T-cell (primary cell): ENCODE data around the gene MRGPRF. TPM values are rescaled to one million over a fixed set of nuclear protein-coding genes. Genes with fewer than 3 reads are reported as not detected.

Experiments
- ATAC-seq, 4 experiments: fragments of 200-7000 bp in 3 of 4; fragments of 150-1000 bp in 1 of 4; cut with Tn5 transposase; replicated peaks in 1 of 4; 1 replicate in 3 of 4; 2 replicates in 1 of 4; pipeline ENCODE4 v1.10.0; 2021; ENCODE audit warnings: moderate library complexity in 3 of 4, mild to moderate bottlenecking in 2 of 4, moderate number of reproducible peaks in 1 of 4
- CTCF ChIA-PET, 2 donors: fragments of 300-600 bp; sonication (Branson Sonifier 250); formaldehyde crosslinking; loops; one replicate each; lab custom pipeline; 2022; ENCODE audit warnings: antibody characterized with exemption in 2 of 2; lab: Charles Lee
- POLR2A ChIA-PET, 2 donors: fragments of 300-600 bp; sonication (Branson Sonifier 250); formaldehyde crosslinking; loops; one replicate each; lab custom pipeline; 2022; ENCODE audit warnings: antibody characterized with exemption in 2 of 2; lab: Charles Lee
- DNase-seq, 35 experiments: peaks; one replicate each; pipeline versions ENCODE4 v3.0.0 to v3.0.0-alpha.2; 2013 to 2023
- H3K27ac ChIP-seq: one replicate; pipeline ENCODE4 v1.5.1; 2013; ENCODE audit warnings: low read length
- H3K27me3 ChIP-seq, 2 experiments: replicated peaks in 1 of 2; 1 replicate in 1 of 2; 2 replicates in 1 of 2; pipeline versions ENCODE4 v1.6.1 to v1.7.0; 2013; ENCODE audit warnings: low read length in 1 of 2, mixed read lengths in 1 of 2; ENCODE audit not compliant: control insufficient read depth in 2 of 2, insufficient read depth in 2 of 2; ENCODE audit errors: extremely low read depth in 1 of 2
- H3K36me3 ChIP-seq, 2 donors: 1 replicate in 1 of 2; 2 replicates in 1 of 2; pipeline versions ENCODE4 v1.6.1 to v1.7.0; 2013; ENCODE audit warnings: low read length in 1 of 2; ENCODE audit not compliant: control insufficient read depth in 2 of 2, insufficient read depth in 1 of 2; ENCODE audit errors: extremely low read depth in 1 of 2
- H3K4me1 ChIP-seq, 2 experiments: 1 replicate in 1 of 2; 2 replicates in 1 of 2; pipeline versions ENCODE4 v1.6.1 to v1.7.0; 2013; ENCODE audit warnings: low read length in 2 of 2, mixed read lengths in 1 of 2; ENCODE audit not compliant: insufficient read depth in 2 of 2, control insufficient read depth in 1 of 2; ENCODE audit errors: extremely low read depth in 1 of 2
- H3K4me3 ChIP-seq, 2 donors: 1 replicate in 1 of 2; 2 replicates in 1 of 2; pipeline versions ENCODE4 v1.5.1 to v1.7.0; 2013; ENCODE audit warnings: mild to moderate bottlenecking in 2 of 2, low read length in 1 of 2, moderate library complexity in 1 of 2; ENCODE audit not compliant: control insufficient read depth in 1 of 2; ENCODE audit errors: extremely low read depth in 1 of 2
- H3K9me3 ChIP-seq: 2 replicates; pipeline ENCODE4 v1.7.0; 2013
- H3K27ac Mint-ChIP-seq, 2 donors: one replicate each; pipeline ENCODE4 v1.8.0; 2020 to 2021; ENCODE audit warnings: mild to moderate bottlenecking in 2 of 2, mixed read lengths in 2 of 2
- H3K27me3 Mint-ChIP-seq, 2 donors: one replicate each; pipeline ENCODE4 v1.8.0; 2021 to 2022; ENCODE audit warnings: mixed read lengths in 2 of 2
- H3K36me3 Mint-ChIP-seq: one replicate; pipeline ENCODE4 v1.8.0; 2021; ENCODE audit warnings: mixed read lengths
- H3K4me1 Mint-ChIP-seq, 3 donors: one replicate each; pipeline ENCODE4 v1.8.0; 2020 to 2022; ENCODE audit warnings: mixed read lengths in 3 of 3, mild to moderate bottlenecking in 1 of 3
- H3K4me3 Mint-ChIP-seq, 3 donors: one replicate each; pipeline ENCODE4 v1.8.0; 2020 to 2022; ENCODE audit warnings: mild to moderate bottlenecking in 3 of 3, mixed read lengths in 3 of 3, moderate library complexity in 3 of 3
- H3K9me3 Mint-ChIP-seq, 3 donors: one replicate each; pipeline ENCODE4 v1.8.0; 2020 to 2022; ENCODE audit warnings: mixed read lengths in 3 of 3
- WGBS: methylation state at CpG from one replicate; pipeline ENCODE4 v1.1.5; 2013; ENCODE audit warnings: missing lambda C conversion rate; ENCODE audit not compliant: insufficient coverage; 5-methylcytosine and 5-hydroxymethylcytosine counted together
- total RNA-seq, 35 experiments: library from RNA in 6 of 35; stranded (reverse) in 6 of 35; fragments of 120-200 nt in 1 of 35; gene quantifications; one replicate each; pipeline versions ENCODE4 v1.2.1 to v1.2.4 and lab custom pipeline; 2013 to 2026

Gene MRGPRF
- total RNA-seq, 5 donors from 2014 or later (not counting 1 experiment from before 2014, with no cell fraction given), result not detected

DNA sequence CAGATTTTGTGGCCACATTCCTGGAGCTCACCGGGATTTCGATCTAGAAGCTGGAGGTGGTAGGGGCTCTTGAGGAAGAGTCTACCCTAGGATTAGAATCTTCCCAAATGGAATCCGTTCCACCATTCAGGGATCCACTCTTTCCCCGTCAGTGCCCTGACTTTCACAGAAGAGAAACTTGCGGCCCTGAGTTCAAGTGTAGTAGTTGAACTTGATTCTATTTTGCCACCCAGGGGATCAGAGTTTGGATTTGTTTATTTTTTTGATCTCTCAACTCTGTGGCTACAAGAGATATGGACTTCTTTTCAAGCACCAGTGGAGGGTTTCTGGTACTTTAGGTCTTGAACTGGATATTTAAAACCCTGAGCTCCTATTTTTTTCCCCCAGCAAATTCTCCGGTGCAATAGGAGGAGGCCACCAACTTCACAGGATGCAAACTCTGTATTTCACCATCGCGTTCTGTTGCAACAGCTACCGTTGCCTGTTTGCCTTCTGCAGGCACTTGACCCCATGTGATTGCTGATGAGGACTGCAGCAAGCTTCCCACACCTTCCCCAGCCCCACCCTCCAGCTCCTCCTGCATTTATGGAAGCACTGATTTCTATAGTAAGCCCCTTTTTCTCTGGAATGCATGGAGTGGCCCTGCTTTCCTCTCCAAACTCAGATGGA is 14.8 kb upstream of the MRGPRF start:
- no peak for ATAC-seq
- Histone ChIP-seq H3K36me3 (no peaks in the 10 kb centered on the region), H3K9me3 (no peaks in the 10 kb centered on the region), H3K27me3 (peaks cover 0 to 7% of the 10 kb centered on the region in 2 experiments), H3K4me3 (no peak overlapping the region), H3K4me1 (no peaks in the 10 kb centered on the region), H3K27ac (no peak overlapping the region)
- DNase-seq, result no peak
- Mint-ChIP-seq H3K4me1 (no peaks in the 10 kb centered on the region), H3K4me3 (no peak overlapping the region), H3K27ac (no peak overlapping the region), H3K27me3 (peaks cover 0 to 4% of the 10 kb centered on the region in 2 donors), H3K36me3 (no peaks in the 10 kb centered on the region), H3K9me3 (no peaks in the 10 kb centered on the region)
- POLR2A ChIA-PET, result interaction anchor here in 1 of 2 donors (0.6 kb wide), 1 partner anchor 10 kb away, joined by 4 read pairs; no protein-coding TSS in a partner anchor
- CTCF ChIA-PET, result no interaction called here
- WGBS, result 75% methylated on average over 7 of the region's 9 CpGs

DNA sequence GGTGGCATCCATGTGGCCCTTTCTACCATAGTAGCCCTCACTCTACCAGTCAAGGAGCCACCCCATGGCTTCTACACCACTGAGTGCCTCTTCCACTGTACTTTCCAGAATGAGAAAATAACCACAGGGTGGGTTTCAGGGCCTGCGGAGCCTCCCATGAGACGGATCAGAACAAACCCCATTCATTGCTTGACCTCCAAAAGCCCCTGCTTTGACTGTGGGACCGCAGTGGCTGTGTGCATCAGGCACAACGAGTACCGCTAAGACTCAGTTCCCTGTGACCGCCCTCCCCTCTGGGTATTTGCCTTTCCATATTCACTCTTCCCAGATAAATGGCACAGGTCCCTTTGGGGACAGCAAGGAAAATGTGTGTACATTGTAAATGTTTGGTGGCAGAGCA is 11.5 kb upstream of the MRGPRF start:
- CTCF ChIA-PET, result no interaction called here

DNA sequence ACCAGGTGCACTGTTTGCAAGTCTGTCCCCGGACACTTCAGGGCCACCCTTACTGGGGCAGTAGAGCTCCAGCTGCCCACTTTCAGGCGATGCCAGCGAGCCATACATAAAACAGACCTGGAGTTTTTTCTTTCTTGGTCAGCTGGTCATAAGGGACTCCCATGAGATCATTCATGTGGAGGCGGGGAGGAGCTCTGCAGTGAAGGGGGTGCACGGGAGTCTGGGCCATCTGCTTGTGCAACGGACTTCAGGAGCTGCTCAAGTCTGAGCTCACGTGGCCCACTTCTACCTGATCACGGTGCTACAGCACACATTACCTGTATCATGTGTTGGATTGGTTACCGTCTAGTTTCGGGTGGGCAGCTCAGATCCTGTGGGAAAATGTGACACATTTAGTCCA is 9.2 kb upstream of the MRGPRF start:
- Mint-ChIP-seq H3K27me3 (peaks cover 0 to 1% of the 10 kb centered on the region in 2 donors), H3K27ac (no peak overlapping the region), H3K36me3 (no peaks in the 10 kb centered on the region), H3K4me3 (no peak overlapping the region), H3K4me1 (no peaks in the 10 kb centered on the region), H3K9me3 (no peaks in the 10 kb centered on the region)
- ATAC-seq, result no peak
- no peaks in the 10 kb centered on the region for H3K36me3 ChIP-seq
- 77% methylated on average over 3 of the region's 10 CpGs for WGBS
- ChIA-PET POLR2A (interaction anchor here in 1 of 2 donors (0.6 kb wide), 1 partner anchor 113 kb away, joined by 6 read pairs; no protein-coding TSS in a partner anchor), CTCF (no interaction called here)
- H3K27me3 ChIP-seq, result peaks cover 0 to 10% of the 10 kb centered on the region in 2 experiments
- DNase-seq, result no peak
- H3K4me3 ChIP-seq, result no peak overlapping the region
- no peaks in the 10 kb centered on the region for H3K9me3 ChIP-seq
- H3K27ac ChIP-seq, result no peak overlapping the region
- no peaks in the 10 kb centered on the region for H3K4me1 ChIP-seq

More for the DNA sequence above, 11.5 kb upstream of the MRGPRF start:
- POLR2A ChIA-PET, result no interaction called here
- H3K4me1 ChIP-seq, result no peaks in the 10 kb centered on the region
- 88% methylated on average over 3 of the region's 6 CpGs for WGBS
- Mint-ChIP-seq H3K27ac (no peak overlapping the region), H3K27me3 (peaks cover 0 to 1% of the 10 kb centered on the region in 2 donors), H3K4me1 (no peaks in the 10 kb centered on the region), H3K4me3 (no peak overlapping the region), H3K36me3 (no peaks in the 10 kb centered on the region), H3K9me3 (no peaks in the 10 kb centered on the region)
- ATAC-seq (no peak), DNase-seq (no peak)
- H3K27ac ChIP-seq, result no peak overlapping the region
- no peaks in the 10 kb centered on the region for H3K36me3 ChIP-seq
- H3K9me3 ChIP-seq, result no peaks in the 10 kb centered on the region
- H3K27me3 ChIP-seq, result peaks cover 0 to 4% of the 10 kb centered on the region in 2 experiments
- no peak overlapping the region for H3K4me3 ChIP-seq

DNA sequence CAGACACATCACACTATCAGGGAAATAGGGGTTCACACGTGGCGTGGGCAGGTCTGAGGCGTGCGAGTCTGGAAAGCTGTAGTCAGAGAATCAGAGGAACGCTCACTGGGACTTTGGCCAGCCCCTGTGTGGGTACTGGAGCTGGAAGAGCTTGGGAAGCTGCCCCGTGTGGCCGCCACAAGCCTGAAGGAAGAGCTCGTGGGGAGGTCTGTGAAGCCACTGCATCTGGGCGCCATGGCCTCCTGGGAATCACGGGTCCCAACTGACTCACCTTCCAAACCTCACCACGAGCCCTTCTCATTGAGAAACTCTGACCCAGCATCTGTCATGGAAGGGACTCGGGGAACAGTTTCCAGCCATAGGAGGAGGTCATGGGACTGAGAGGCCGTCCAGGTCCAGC is 5.9 kb upstream of the MRGPRF start:
- no CpG with 5 or more reads among the region's 13 CpGs for WGBS
- no peaks in the 10 kb centered on the region for H3K9me3 ChIP-seq
- Mint-ChIP-seq H3K27ac (no peak overlapping the region), H3K9me3 (no peaks in the 10 kb centered on the region), H3K4me3 (no peak overlapping the region), H3K36me3 (no peaks in the 10 kb centered on the region), H3K4me1 (no peaks in the 10 kb centered on the region), H3K27me3 (peaks cover 0 to 16% of the 10 kb centered on the region in 2 donors)
- ATAC-seq (no peak), DNase-seq (no peak)
- H3K4me3 ChIP-seq, result no peak overlapping the region
- H3K27me3 ChIP-seq, result peaks cover 0 to 26% of the 10 kb centered on the region in 2 experiments
- CTCF ChIA-PET, result no interaction called here
- no peaks in the 10 kb centered on the region for H3K36me3 ChIP-seq
- no peak overlapping the region for H3K27ac ChIP-seq
- POLR2A ChIA-PET, result no interaction called here
- H3K4me1 ChIP-seq, result no peaks in the 10 kb centered on the region

DNA sequence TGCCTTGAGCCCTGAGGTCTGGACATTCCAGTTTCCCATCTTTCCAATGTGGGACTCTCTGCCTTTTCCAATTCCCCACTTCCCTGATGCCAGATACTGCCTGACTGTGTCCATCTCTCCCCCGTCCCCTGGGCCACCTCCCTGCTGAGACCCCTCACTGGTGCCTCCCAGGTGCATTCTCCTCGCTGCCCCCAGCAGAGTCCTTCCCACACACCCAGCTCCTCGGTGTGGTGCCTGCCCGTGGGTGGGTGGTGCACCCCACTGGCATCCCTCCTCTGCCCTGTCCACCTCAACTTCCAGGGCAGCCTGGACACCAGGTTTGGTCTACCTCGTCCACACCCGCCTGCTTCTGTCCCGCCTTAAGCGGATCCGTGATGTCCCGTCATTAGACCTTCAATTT is 4.9 kb upstream of the MRGPRF start:
- H3K4me1 Mint-ChIP-seq, result no peaks in the 10 kb centered on the region
- H3K27me3 ChIP-seq, result peaks cover 0 to 35% of the 10 kb centered on the region in 2 experiments
- 78% methylated on average over 10 of the region's 10 CpGs for WGBS
- peaks cover 0 to 6% of the 10 kb centered on the region in 2 experiments for H3K4me1 ChIP-seq
- no peak overlapping the region for H3K27ac ChIP-seq
- peaks cover 0 to 18% of the 10 kb centered on the region in 2 donors for H3K27me3 Mint-ChIP-seq
- H3K9me3 Mint-ChIP-seq, result no peaks in the 10 kb centered on the region
- ChIA-PET CTCF (no interaction called here), POLR2A (no interaction called here)
- H3K9me3 ChIP-seq, result no peaks in the 10 kb centered on the region
- DNase-seq (no peak), ATAC-seq (no peak)
- no peaks in the 10 kb centered on the region for H3K36me3 Mint-ChIP-seq
- no peak overlapping the region for H3K4me3 ChIP-seq
- no peaks in the 10 kb centered on the region for H3K36me3 ChIP-seq
- no peak overlapping the region for H3K4me3 Mint-ChIP-seq
- H3K27ac Mint-ChIP-seq, result no peak overlapping the region

DNA sequence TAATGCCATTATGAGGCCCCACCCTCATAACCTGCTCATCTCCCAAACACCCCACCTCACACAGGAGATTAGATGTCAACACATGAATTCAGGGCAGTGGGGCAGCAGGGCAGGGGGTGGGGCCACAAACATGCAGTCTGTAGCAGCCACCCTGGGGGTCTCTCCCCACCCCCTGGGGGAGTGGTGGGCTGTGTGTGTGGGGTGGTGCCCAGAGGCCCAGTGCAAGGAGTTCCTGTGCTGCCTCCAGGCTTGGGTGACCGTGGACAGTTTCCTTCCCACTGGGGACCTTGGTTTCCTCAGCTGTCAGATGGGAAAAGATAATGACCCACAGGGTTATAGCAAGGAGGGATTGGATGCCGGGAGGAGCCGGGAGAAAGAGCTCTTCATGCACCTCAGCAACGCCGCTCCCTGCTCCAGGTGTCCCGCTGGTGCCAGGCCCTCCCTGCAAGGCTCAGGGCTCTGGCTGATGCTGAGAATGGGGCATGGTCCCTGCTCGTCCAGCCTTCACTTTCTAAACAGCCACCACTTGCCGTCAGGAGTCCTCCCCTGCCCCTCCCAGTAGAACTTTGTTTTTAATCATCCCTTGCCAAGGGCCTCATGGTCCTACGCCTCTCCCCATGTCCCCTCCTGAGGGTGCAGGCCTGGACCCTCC is 2.0 kb upstream of the MRGPRF start:
- no peaks in the 10 kb centered on the region for H3K9me3 ChIP-seq
- peaks cover 0 to 17% of the 10 kb centered on the region in 2 experiments for H3K4me1 ChIP-seq
- DNase-seq (no peak), ATAC-seq (no peak)
- no peaks in the 10 kb centered on the region for H3K36me3 ChIP-seq
- Mint-ChIP-seq H3K9me3 (no peaks in the 10 kb centered on the region), H3K36me3 (no peaks in the 10 kb centered on the region), H3K4me1 (peaks cover 5 to 9% (median 6%) of the 10 kb centered on the region in 3 donors), H3K27me3 (peaks cover 13 to 36% of the 10 kb centered on the region in 2 donors), H3K27ac (no peak overlapping the region), H3K4me3 (no peak overlapping the region)
- no peak overlapping the region for H3K4me3 ChIP-seq
- H3K27me3 ChIP-seq, result peaks cover 0 to 60% of the 10 kb centered on the region in 2 experiments
- ChIA-PET POLR2A (no interaction called here), CTCF (no interaction called here)
- WGBS, result 63% methylated on average over 6 of the region's 9 CpGs
- H3K27ac ChIP-seq, result no peak overlapping the region
